GM21619 (cell line): ENCODE data around the gene PIAS1.
"Not testable (repeated sequence)": the region's sequence is repeated elsewhere in the genome, so short reads cannot be mapped to it uniquely, and the experiment has no call there.

Experiments used
- ATAC-seq: cut with Tn5 transposase; IDR thresholded peaks from one replicate; pipeline ENCODE4 v1.9.1; 2021; ENCODE audit not compliant: unreplicated experiment

PIAS1 gene

GRCh38 chr15:68034081-68034480 is 20.0 kb upstream of the PIAS1 start:
- no peak for ATAC-seq

DNA sequence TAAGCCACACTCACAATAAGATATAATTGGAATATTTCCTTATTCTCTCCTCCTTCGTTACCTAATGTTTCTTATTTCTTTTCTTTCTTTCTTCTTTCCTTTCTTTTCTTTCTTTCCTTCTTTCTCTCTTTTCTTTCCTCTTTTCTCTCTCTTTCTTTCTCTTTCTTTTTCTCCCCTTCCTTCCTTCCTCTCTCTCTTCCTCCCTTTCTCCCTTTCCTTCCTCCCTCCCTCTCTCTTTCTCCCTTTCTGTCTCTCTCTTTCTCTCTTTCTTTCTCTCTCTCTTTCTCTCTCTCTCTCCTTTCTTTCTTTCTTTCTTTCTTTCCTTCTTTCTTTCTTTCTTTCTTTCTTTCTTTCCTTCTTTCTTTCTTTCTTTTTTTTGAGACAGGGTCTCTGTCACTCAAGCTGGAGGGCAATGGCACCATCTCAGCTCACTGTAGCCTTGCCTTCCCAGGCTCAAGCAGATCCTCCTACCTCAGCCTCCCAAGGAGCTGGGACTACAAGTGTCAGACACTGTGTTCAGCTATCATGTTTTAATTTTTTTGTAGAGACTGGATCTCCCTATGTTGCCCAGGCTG is 19.3 kb upstream of the PIAS1 start:
- no peak for ATAC-seq

GRCh38 chr15:68038246-68038645 is 15.9 kb upstream of the PIAS1 start:
- no peak for ATAC-seq

- no peak for ATAC-seq
Measured at GRCh38 chr15:68040144-68040543, 14.0 kb upstream of the PIAS1 start.

- ATAC-seq, result no peak
Measured at GRCh38 chr15:68042156-68042854, 11.8 kb upstream of the PIAS1 start.

GRCh38 chr15:68042855-68043222 is 11.3 kb upstream of the PIAS1 start:
- ATAC-seq, result no peak

DNA sequence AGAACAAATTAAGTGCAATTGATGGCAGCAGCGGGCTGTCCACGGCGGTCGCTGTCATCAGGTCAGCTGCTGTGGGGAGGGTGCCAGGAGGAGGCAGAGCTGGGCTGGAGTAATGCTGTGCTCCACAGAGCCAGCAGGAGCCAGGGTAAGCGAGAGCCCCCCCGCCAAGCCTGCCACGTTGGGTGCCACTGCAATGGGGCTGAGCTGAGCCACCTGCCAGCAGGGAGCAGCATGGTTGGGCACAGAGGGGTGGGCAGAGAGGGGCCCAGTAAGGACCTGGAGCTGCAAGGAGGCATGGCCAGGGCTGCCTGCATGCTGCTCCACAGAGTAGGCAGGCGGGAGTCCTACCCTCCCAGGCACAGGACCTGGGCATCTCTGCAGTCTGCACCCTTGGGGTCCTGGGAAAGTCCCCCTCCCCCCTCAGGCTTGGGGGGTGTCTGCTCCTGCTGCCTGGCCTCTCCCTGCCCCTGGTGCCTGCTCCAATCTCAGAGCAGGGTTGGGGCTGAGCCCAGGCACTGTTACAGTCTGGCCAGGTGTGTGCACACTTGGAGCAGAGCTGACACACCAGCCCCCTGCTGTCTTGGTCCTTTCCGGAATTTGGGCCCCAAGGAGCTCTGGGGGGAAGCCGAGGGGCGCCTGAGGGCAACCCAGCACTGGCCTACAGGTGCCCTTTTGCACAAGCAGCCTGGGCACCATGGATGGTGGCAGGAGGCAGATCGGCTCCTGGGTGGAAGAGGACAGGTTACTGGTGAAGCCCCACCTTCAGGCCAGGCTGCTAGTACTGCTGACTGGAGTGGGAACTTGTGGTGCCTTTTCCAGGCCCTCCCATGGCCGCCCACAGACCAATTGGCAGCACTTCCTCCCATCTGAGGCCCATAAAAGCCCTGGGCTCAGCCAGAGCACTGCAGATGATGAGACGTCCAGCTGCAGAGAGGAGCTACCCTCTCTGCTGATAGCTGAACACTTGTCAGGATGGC is 8.5 kb upstream of the PIAS1 start:
- no peak for ATAC-seq

GRCh38 chr15:68047826-68048225 is 6.3 kb upstream of the PIAS1 start:
- no peak for ATAC-seq

GRCh38 chr15:68051109-68051508 is 3.0 kb upstream of the PIAS1 start:
- ATAC-seq, result no peak

GRCh38 chr15:68051907-68052306 is 2.2 kb upstream of the PIAS1 start:
- ATAC-seq, result no peak

DNA sequence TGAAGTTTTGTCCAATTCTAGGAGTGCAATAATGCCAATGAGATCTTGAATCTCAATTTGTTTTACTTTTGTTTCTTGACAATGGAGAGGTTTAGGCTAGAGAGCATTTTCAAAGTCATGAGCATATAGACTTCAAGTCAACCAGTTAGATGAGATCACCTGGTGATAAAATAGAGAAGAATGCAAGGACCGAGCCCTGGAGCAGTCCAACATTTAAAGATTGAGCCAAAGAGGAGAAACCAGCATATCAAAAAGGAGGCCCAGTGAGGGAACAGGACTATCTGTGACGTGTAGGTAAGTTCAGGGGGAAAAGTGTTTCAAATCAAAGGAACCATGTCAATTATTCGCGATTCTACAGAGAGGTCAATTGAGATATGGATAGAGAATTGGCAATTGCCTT is 1.7 kb upstream of the PIAS1 start:
- no peak for ATAC-seq

DNA sequence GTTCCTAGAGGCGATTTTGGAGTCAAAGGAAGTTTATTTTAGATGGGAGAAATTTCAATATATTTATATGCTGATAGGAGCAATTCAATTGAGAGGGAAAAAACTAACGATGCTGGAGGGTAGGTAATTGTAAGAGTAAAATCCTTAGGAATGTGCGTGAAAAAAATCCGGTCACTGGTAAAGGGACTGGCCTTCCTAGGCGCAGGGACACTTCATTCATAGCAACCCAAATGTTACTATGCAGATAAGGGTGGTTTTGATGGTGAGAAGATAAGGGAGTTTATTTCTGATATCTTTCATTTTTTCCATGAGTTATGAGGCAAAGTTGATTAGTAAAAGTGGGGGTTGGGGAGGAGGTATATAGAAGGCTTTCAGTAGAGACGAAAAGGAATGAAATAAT is 1.1 kb upstream of the PIAS1 start:
- no peak for ATAC-seq

DNA sequence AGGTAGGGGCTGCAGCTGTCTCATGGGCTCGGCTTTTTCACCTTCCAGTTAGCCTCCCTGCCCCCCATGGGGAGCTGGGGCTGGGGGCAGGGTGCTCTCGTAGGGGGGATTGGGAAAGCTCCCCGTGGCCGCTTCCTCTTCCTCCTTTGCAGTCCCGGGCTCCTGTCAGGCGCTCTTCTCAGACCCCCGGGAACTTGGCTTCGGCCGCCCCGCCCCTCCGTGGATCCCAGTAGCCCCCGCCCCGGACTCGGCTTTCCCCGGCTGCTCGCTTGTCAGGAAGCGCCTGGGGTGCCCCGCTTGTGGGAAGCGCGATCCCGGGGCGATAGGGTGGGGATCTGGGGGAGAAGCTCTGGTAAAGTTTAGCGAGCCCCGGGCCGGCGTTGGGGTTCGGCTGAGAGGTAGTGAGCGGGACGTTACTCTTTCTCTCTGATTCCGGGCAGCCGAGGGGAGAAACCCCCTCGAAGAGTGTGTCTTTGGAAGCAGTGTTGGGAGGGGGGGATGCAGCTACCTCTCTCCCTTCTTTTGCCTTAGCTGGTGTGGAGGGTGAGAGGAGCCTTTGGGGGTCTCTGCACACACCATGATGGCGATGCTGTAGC is 611 bp downstream of the PIAS1 start:
- ATAC-seq, result peak; percentile 25

- peak; percentile 41 for ATAC-seq
Measured at GRCh38 chr15:68055224-68055705, 1.1 kb downstream of the PIAS1 start.

DNA sequence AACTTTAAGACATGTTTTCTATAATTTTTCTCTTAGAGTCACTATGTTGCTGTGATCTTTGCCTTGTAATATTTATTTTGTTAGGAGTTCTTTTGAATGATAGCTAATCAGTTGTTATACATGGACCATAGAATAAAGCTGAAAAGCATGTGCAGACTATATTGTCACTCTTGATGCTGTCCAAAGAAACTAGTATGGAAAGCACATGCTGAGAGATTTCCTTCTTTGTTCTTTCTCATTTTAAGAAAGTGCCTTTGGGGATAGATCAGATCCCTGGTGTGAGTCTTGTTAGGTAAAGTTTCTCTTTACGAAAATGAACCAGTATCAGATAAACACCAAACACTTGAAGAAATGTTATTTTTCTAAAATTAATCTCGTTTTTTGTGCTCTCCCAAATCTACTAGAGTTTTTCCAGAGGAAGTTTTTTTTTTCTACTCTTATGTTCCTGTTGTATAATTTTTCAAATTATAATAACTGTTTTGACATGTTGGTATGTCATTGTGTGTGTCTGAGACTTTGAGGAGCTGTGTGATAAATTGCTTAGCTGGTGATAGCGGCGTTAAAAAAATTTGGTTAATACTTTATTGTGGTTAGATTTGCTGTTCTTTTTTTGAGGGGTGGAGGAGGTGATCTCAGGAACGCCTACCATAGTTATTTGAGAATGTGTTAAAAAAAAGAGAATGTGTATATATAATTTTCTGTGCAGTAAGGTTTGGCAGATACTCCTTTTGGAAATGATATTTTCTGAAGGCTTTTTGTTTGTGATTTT is 2.2 kb downstream of the PIAS1 start:
- ATAC-seq, result no peak

GRCh38 chr15:68057034-68057433 is 2.9 kb downstream of the PIAS1 start:
- ATAC-seq, result no peak

- ATAC-seq, result no peak
Measured at GRCh38 chr15:68057758-68058157, 3.6 kb downstream of the PIAS1 start.

GRCh38 chr15:68058970-68059369 is 4.9 kb downstream of the PIAS1 start:
- ATAC-seq, result not testable (repeated sequence)

GRCh38 chr15:68059630-68060029 is 5.5 kb downstream of the PIAS1 start:
- no peak for ATAC-seq

DNA sequence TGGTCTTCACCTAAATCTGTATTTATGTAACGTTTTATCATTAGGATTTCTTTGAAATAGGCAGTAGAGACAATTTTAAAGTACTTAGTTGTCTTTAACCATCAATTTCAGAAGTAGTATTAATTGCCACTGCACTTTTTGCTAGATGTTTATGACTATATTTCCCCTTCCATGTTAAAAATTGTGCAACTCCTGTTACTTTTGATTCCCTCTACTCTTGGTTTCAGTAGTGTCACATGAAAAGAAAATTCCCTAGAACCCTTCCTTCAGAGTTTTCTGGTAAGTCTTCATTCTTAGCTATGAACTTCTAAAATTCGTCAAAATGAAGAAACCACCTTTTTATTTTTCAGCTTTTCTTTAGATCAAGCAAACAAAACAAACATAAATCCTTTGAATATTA is 7.1 kb downstream of the PIAS1 start:
- no peak for ATAC-seq

DNA sequence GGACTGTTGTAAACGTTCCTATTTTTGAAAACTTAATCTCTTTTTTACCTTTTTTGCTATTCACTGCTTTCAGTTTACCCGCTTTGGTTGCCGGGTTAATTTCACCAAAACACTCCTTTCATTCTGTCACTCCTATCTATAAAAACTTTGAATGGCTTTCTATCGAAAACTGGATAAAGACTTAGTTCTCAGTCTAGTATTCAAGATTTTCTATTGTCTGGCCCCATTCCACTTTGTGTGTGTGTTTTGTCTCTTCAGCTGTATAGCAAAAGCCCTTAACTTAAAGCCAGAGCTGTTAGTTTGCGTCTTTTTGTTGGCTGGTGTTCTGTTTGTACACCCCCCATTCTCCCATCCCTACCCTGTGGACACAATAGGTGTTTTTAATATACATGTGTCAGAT is 7.5 kb downstream of the PIAS1 start:
- ATAC-seq, result no peak
